GM12872 (cell line): Measurements from ENCODE around the gene UGT1A9.

Source experiments
- CTCF ChIP-seq: IDR thresholded peaks from 3 replicates; pipeline ENCODE4 v1.5.1; 2011; ENCODE audit warnings: low read depth, mild to moderate bottlenecking, low read length, moderate library complexity; ENCODE audit not compliant: insufficient read depth

UGT1A9 gene

GRCh38 chr2:233813236-233814055 is 141.7 kb downstream of the UGT1A9 start:
- TF ChIP-seq CTCF, result no peak

- TF ChIP-seq CTCF, result no peak
Measured at GRCh38 chr2:233814056-233814835, 142.5 kb downstream of the UGT1A9 start.

- TF ChIP-seq CTCF, result no peak
Measured at GRCh38 chr2:233815861-233816260, 144.2 kb downstream of the UGT1A9 start.

- TF ChIP-seq CTCF, result no peak
Measured at GRCh38 chr2:233816334-233816733, 144.6 kb downstream of the UGT1A9 start.

DNA sequence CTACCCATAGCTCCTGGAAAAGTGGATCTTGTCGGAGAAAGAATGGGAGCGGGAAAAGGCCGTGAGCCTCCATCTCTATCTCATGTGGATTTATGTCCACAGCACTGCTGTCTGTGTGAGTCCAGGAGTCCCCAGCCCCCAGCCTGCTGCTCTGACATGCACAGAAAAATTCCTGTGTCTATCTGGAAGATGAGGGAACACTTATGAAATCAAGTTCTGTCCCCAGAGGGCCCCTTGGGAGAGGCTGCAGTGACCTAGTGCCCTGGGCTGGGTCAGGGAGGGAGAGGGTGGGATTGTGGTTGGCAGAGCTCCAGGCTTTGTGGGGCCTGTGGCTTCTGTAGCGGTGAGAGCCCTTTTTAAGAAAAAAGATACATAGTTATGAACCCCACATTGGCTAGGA is 145.1 kb downstream of the UGT1A9 start:
- TF ChIP-seq CTCF, result no peak

DNA sequence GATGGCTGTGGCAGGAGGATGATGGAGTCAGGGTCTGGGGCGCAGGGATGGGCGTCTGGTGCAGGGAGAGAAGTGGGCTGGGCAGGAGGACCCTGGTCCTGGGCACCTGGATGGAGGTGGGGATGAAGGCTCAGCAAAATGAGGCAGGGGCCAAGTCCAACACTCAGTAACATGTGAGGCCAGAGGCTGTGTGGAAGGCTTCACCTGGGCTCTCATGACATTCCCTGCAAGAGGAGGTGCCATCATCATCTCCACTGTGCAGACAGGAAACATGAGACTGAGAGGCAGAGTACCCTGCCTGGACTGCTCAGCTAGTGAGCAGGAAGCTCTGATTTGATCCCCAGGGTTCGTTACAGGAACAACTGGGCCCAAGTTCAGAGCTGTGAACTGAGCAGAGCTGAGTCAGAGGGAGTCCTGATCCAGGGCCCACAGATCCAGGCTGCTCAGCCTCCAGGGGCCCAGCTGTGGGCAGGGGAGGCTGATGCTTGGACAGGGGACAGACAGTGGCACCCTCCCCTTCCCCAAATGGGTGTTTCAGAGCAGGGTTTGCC is 145.7 kb downstream of the UGT1A9 start:
- TF ChIP-seq CTCF, result no peak

GRCh38 chr2:233817995-233818638 is 146.4 kb downstream of the UGT1A9 start:
- no peak for TF ChIP-seq CTCF
